Gastroesophageal sphincter (tissue), 4 donors: ENCODE results near the gene PRX. TPM values are rescaled to one million over a fixed set of nuclear protein-coding genes. Genes with fewer than 3 reads are reported as not detected.

ENCODE experiments used
- ATAC-seq: fragments of 150-250 bp; one replicate; pipeline ENCODE4 v1.9.1; 2016; ENCODE audit warnings: mild to moderate bottlenecking, moderate library complexity
- H3K27ac ChIP-seq, 4 donors: fragments of 200-600 bp; sonication (generic) in 3 of 4; 1 replicate in 3 of 4; 2 replicates in 1 of 4; pipeline ENCODE4 v1.5.1; 2016 to 2019
- H3K27me3 ChIP-seq: fragments of 200-600 bp; sonication (generic); one replicate; pipeline ENCODE4 v1.5.1; 2019
- H3K36me3 ChIP-seq, 2 donors: fragments of 200-600 bp; sonication (generic); one replicate each; pipeline ENCODE4 v1.5.1; 2019; ENCODE audit warnings: control low read depth in 1 of 2
- H3K4me1 ChIP-seq, 3 donors: fragments of 200-600 bp; sonication (generic); 1 replicate in 2 of 3; 2 replicates in 1 of 3; pipeline ENCODE4 v1.5.1; 2016 to 2019; ENCODE audit warnings: control low read depth in 2 of 3
- H3K4me3 ChIP-seq, 2 donors: fragments of 200-600 bp; sonication (generic); one replicate each; pipeline ENCODE4 v1.5.1; 2019; ENCODE audit warnings: mild to moderate bottlenecking in 1 of 2, moderate library complexity in 1 of 2
- H3K9me3 ChIP-seq, 3 donors: fragments of 200-600 bp; sonication (generic); one replicate each; pipeline ENCODE4 v1.5.1; 2017 to 2019; ENCODE audit warnings: control low read depth in 2 of 3
- CTCF ChIP-seq, 4 experiments: fragments of 200-600 bp in 2 of 4; fragments of 450-650 bp in 2 of 4; sonication (generic) in 1 of 4; IDR thresholded peaks; one replicate each; pipeline ENCODE4 v1.5.1; 2017 to 2019; ENCODE audit warnings: antibody characterized with exemption in 4 of 4, mild to moderate bottlenecking in 2 of 4, moderate library complexity in 2 of 4
- EP300 ChIP-seq: sonication (generic); formaldehyde crosslinking; IDR thresholded peaks from one replicate; pipeline ENCODE4 v1.6.1; 2017; ENCODE audit warnings: antibody characterized with exemption, mild to moderate bottlenecking
- POLR2A ChIP-seq, 2 donors: fragments of 450-650 bp; IDR thresholded peaks; one replicate each; pipeline ENCODE4 v1.6.1; 2017; ENCODE audit warnings: antibody characterized with exemption in 2 of 2, mild to moderate bottlenecking in 2 of 2, moderate library complexity in 1 of 2
- POLR2AphosphoS5 ChIP-seq: sonication (generic); formaldehyde crosslinking; IDR thresholded peaks from one replicate; pipeline ENCODE4 v1.6.1; 2017; ENCODE audit warnings: antibody characterized with exemption
- WGBS, 2 donors: methylation state at CpG; one replicate each; pipeline ENCODE4 v1.1.5; 2018; ENCODE audit warnings: low coverage in 1 of 2; 5-methylcytosine and 5-hydroxymethylcytosine counted together
- total RNA-seq, 4 donors: library from RNA; depleted of rRNA; stranded (reverse); fragments of >200 nt; gene quantifications; one replicate each; pipeline ENCODE4 v1.1.0, GENCODE V29; 2016

The PRX gene
- total RNA-seq, 4 donors from 2014 or later: 4.5 to 12.7 (median 6.7) TPM

DNA sequence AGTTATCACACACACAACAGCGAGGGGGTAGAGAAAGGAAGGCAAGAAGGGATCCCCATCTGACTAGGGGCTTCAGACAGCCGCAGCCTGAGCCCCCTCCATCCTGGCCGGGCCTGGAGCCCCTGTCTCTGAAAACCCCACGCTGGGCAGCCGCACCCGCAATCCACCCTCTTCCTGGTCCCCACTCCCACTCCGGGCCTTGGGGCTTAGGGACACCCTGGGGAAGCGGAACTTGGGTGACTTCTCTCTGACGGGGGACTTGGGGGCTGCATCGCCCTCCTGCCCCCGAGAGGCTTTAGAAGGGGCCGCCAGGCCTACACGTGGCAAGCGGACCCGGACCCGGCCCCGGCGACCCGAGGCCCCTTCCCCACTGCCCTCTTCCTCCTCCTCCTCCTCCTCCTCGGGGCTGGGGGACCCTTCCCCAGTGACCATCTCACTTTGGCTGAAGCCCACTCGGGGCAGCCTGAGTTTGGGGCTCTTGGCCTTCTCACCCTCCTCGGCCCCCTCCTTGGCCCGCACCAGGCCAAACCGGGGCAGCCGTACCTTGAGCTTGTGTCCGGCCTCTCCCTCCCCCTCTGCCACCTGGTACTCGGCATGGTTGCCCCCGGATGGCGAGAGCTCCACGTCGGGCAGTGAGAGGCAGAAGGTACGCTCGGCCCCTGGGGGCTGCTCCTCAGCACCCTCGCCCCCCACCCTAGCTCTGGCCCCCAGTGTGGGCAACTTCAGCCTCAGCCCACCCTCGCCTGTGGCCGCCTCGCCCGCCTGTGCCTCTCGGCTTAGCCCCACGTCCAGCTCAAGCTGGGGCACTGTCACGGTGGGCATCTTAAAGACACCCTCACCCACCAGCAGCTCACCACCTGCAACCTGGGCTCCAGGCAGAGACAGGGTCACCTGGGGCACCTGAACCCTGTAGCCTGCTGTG is 19.0 kb downstream of the PRX start:
- ATAC-seq: no peak
- WGBS, 2 donors: 74 to 85% methylated on average over 10 to 17 of the region's 41 CpGs
- Histone ChIP-seq H3K36me3 (peaks cover 0 to 30% of the 10 kb centered on the region in 2 donors), H3K4me1 (no peaks in the 10 kb centered on the region), H3K9me3 (no peaks in the 10 kb centered on the region), H3K27ac (no peak overlapping the region), H3K27me3 (no peaks in the 10 kb centered on the region), H3K4me3 (no peak overlapping the region)
- TF ChIP-seq CTCF (IDR thresholded peaks at IDR 0.05) (no peak), POLR2AphosphoS5 (no peak), EP300 (no peak), POLR2A (IDR thresholded peaks at IDR 0.05) (no peak)

GRCh38 chr19:40392894-40393517 is 20.2 kb downstream of the PRX start:
- Histone ChIP-seq H3K27ac (no peak overlapping the region), H3K4me1 (no peaks in the 10 kb centered on the region), H3K36me3 (peaks cover 0 to 23% of the 10 kb centered on the region in 2 donors), H3K4me3 (no peak overlapping the region), H3K27me3 (no peaks in the 10 kb centered on the region), H3K9me3 (no peaks in the 10 kb centered on the region)
- peak in 2 of 4 experiments; percentile 27 to 33 for TF ChIP-seq CTCF (IDR thresholded peaks at IDR 0.05)
- TF ChIP-seq POLR2AphosphoS5: no peak
- WGBS, 2 donors: 0% methylated on average over 1 of the region's 9 CpGs; no CpG with 5 or more reads in 1 of the 2 donors
- no peak for ATAC-seq

- no peak overlapping the region for H3K27ac ChIP-seq
- TF ChIP-seq CTCF (IDR thresholded peaks at IDR 0.05): no peak
- TF ChIP-seq POLR2A (IDR thresholded peaks at IDR 0.05): no peak
- no peak for TF ChIP-seq EP300
- no peak for TF ChIP-seq POLR2AphosphoS5
- WGBS, 2 donors: 73 to 81% methylated on average over 6 to 8 of the region's 8 CpGs
- ATAC-seq: no peak
- H3K4me3 ChIP-seq: no peak overlapping the region
- peaks cover 0 to 16% of the 10 kb centered on the region in 2 donors for H3K36me3 ChIP-seq
- no peaks in the 10 kb centered on the region for H3K4me1 ChIP-seq
- H3K9me3 ChIP-seq: no peaks in the 10 kb centered on the region
- H3K27me3 ChIP-seq: no peaks in the 10 kb centered on the region
Measured at GRCh38 chr19:40392123-40392522, 21.1 kb downstream of the PRX start.

DNA sequence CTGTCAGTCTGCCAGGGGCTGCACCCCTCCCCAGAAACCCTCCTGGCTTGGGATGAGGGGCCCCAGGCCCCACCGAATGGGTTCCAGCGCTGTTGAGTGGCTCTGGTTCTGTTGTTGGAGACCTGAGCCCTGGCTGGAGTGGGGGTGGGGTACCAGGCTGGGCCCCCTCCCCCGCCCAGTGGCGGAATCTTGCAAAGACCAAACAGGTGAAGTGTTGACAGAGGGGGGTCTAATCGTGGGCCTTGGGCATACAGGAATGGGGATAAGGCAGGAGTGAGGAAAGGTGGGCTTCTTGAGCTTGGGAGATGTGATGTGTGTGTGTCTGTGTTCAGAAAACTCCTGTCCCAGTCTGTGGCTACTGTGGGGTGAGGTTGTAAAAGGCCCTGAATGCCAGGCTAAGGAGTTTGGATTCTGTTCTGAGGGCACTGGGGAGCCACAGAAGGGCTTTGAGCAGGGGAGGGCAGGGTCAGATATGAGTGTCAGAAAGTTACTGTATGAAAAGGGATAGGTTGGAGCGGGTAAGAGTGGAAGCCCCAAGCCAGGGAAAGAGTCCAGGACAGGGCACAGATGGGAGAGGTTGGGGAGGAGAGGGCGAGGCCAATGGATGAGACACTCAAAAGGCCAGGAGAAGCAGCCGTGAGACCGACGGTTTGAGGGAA is 23.0 kb downstream of the PRX start, which contains the start of gene HIPK4:
TSS of gene HIPK4 (minus strand) at position 98 of the 659 bp plus-strand sequence. CDS start 279 bp downstream, outside the sequence.
- Histone ChIP-seq H3K4me3 (no peak within 1 kb of the TSS), H3K9me3 (no peaks in the 10 kb centered on the region), H3K4me1 (no peaks in the 10 kb centered on the region), H3K27ac (no peak within 1 kb of the TSS), H3K36me3 (no peaks in the 10 kb centered on the region), H3K27me3 (no peaks in the 10 kb centered on the region)
- TF ChIP-seq POLR2AphosphoS5 (no peak), EP300 (no peak)
- 85 to 94% methylated on average over 5 of the region's 10 CpGs for WGBS, 2 donors
- ATAC-seq: no peak

- no peak for TF ChIP-seq EP300
- TF ChIP-seq POLR2AphosphoS5: no peak
- TF ChIP-seq CTCF (IDR thresholded peaks at IDR 0.05): no peak
- TF ChIP-seq POLR2A (IDR thresholded peaks at IDR 0.05): no peak
- ATAC-seq: no peak
Measured at GRCh38 chr19:40389404-40390083, 23.6 kb downstream of the PRX start.

More at GRCh38 chr19:40389404-40390083, 23.6 kb downstream of the PRX start:
- Histone ChIP-seq H3K9me3 (no peaks in the 10 kb centered on the region), H3K27ac (no peak overlapping the region), H3K4me3 (no peak overlapping the region), H3K36me3 (no peaks in the 10 kb centered on the region), H3K4me1 (no peaks in the 10 kb centered on the region), H3K27me3 (no peaks in the 10 kb centered on the region)
- 92% methylated on average over 9 to 12 of the region's 33 CpGs for WGBS, 2 donors
